ENCODE data around the gene SELENOM. TPM values are rescaled to one million over a fixed set of nuclear protein-coding genes. Genes with fewer than 3 reads are reported as not detected.
"Not testable (repeated sequence)": the region's sequence is repeated elsewhere in the genome, so short reads cannot be mapped to it uniquely, and the experiment has no call there.

Gene SELENOM
- total RNA-seq, 1 donor from 2014 or later: 46.6 TPM

DNA sequence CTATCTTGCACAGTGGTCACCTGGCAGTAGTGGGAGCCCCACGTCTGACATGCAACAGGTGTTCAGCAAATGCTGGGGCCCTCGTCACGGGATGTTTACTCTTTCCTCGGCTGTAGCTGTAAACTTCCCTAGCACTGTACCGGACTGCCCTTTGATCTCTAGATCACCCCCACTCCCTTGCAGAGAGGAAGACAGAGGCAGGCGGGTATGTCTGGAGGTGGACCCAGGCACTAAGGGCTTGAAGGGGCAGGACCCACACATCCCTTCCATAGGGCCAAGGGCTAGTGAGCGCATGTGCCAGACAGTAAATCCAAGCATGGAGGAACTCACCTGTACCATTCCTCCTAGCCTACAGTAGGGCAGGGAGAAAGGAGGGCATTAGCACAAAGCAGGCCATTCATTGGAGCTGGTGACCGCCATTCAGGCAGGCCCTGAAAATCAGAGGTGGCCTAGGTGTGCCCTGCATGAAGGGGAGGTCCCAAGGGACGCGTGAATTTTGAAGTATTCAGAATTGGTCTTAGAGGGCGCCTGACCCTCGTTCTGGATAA, 28.2 kb downstream of the SELENOM start:
- DNase-seq (ENCODE audit: low read depth, low spot score): no peak

DNA sequence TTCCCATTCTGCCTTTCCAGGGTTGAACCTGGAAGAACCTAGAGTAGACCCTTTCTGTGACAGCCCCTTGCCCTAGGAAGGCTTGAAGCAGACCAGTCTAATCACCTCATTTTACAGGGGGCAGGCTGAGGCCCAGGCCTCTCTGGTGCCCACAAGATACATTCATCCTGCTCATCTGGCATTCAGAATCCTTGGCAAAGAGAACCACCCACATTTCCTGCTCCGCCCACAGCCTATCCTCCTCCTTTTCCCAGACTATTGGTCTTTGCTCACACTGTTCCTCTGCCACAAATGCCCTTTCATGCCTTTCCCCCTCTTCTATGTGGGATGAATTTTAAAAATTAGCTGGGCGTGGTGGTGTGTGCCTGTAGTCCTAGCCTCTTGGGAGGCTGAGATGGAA, 29.0 kb downstream of the SELENOM start:
- not testable (repeated sequence) for DNase-seq (ENCODE audit: low read depth, low spot score)

DNA sequence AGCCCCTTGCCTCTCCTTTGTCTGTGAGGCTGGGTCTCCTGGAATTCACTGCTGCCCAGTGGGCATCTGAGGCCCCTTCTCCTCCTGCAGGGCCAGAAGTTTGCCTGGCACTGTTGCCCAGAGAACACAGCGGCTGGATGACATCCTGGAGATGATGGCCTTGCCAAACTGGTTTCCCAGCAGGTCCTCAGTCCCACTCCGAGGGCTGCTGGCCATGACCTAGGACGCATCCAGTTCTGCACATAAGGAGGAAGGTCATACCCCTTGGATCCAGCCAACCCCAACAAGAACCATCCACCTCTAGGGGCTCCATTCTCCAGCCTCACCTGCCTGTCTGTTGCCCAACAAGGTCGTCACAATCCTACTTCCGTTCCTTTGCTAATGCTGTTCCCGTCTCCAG, 29.7 kb downstream of the SELENOM start:
- DNase-seq (ENCODE audit: low read depth, low spot score): no peak

DNA sequence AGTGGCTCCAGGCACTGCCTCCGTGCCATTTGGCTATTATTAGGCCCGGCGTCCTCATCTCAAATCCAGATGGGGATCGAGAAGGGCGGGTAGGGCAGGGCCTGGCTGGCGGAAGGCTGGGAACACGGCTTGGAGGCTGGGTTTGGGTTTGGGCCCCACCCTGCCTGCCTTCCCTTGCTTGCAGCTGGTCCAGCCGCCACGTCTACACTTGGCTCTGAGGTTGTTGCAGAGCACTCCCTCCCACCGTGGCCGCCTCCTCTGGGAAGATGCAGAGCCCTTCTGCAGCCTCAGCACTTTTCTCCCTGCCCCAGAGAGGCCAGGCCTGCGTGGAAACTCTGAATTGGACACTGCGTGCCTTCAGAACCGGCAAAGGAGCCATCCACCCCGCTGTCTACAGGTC, 31.4 kb downstream of the SELENOM start:
- no peak for DNase-seq (ENCODE audit: low read depth, low spot score)

DNA sequence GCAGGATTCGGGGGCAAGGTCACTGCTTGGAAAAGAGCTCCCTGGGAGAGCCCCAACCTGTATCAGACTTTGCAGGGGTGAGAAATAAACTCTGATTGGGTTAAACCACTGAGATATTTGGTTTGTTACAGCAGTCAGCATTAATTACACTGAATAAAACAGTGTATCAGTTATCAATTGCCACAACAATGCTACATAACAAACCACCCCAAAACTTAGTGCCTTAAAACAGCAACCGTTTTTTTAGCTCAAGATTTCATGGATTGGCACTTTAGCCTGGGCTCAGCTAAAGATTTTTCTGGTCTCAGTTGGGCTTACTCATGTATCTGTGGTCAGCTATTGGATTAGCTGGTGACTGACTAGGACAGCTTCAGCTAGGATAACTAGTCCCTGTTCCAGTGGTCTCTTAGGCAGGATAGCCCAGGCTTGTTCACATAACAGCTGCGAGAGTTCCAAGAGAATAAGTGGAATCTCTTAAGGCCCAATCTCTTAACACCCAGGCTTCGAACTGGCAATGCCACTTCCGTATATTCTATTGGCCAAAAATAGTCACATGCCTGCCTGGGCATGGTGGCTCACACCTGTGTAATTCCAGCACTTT, 33.7 kb downstream of the SELENOM start:
- DNase-seq (ENCODE audit: low read depth, low spot score): not testable (repeated sequence)

DNA sequence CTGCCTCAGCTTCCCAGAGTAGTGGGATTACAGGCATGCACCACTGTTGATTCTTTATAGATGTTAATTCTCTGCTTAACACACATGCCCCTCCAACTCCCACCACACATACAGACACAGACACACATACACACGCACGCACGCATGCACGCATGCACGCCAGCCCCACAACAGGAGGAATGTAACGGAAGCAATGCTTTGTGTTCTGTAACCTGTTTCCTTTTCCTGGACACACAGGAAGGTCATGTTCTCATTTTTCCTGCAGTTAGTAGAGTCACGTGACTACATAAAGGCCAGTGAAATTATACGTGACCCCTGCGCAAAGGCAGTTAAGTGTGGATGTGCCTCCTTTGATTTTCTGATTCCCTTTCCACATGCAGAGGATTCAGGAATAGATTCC, 34.2 kb downstream of the SELENOM start:
- not testable (repeated sequence) for DNase-seq (ENCODE audit: low read depth, low spot score)

DNA sequence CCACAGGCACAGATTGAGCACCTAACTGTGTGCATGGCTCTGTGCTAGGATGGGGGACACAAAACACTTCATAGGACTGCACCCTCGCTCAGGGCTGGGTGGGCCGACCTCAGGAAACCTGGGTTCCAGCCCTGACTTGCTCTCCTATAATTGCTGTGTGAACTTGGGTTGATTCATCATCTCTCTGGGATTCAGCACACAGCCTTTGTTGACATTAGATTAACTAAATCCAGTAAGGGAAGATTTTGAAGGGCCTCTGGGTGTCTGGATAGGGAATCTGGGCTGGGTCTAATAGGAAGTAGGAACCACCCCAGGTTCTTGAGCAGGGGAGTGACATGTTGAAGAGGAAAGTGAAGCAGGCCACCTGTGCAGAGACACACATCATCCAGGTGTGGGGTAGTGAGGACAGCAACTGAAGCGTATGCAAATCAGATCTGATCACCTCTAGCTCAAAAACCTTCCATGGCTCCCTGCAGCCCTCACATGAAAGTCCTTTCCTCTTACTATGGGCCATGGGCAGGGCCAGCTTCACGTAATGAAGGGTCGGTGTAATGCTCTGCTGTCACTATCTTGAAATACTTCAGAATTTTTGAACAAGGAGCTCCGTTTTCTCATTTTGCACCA, 37.6 kb downstream of the SELENOM start:
- DNase-seq (ENCODE audit: low read depth, low spot score): not testable (repeated sequence)

DNA sequence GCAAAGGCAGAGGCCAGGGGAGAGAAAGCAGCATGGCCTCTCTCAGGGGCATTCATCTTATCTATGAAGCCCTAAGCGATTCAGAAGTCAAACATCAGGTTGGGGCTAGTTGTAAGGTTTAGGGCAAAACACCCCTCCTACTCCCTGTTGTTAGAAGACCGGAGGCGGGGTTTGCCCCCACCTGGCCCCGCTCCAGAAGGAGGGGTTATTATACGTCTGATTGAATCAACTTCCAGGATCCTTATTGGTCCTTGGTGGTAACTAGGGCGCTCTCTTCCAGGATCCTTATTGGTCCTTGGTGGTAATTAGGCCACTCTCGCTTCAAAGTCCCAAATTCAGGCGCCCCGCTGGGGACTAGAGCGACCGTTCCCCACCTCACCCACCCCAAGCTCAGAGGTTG, 38.4 kb downstream of the SELENOM start:
- DNase-seq (ENCODE audit: low read depth, low spot score): no peak

DNA sequence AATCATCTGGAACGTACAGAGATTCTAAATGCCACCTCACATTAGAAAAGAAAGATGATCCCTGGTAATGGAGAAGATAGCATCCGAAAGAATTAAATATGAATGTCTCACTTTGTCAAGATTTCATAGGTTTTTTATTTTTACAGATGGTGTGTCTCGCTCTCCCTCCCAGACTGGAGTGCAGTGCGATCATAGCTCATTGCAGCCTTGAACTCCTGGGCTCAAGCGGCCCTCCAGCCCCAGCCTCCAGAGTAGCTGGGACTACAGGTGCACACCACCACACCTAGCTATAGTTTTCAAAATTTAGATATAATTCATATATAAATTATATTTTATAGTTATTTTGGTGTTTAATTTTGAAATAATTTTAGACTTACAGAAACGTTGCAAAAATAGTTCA, 43.0 kb downstream of the SELENOM start:
- no peak for DNase-seq (ENCODE audit: low read depth, low spot score)

DNA sequence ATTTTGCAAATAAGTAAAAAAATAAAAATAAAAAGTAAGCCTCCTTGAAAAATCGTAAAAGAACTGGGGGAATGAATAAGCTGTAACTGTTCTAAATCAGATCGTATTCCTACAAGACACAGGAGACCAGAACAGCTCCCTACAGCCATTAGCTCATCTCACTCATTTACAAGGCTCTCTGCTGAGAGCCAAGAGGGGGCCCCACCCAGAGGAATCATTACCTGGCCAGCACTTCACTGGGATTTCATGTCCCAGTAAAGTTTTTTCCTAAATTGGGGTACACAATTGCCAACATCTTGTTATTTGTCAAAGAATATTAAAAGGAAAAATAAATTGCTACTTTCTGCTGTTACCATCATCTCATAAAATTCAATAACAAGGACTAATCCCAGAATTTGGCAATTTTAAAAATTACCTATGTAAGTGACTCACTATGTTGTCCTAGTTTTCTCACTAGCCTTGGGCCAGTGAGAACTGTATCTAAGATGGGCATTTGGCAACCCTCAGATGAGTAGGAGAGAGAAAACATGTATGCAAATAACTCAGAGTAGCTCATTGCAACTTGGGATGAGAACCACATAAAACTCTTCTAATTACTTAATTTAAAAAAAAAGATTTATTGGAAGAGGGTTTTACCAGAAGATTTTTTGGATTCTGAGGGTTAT, 44.7 kb downstream of the SELENOM start:
- DNase-seq (ENCODE audit: low read depth, low spot score): no peak

DNA sequence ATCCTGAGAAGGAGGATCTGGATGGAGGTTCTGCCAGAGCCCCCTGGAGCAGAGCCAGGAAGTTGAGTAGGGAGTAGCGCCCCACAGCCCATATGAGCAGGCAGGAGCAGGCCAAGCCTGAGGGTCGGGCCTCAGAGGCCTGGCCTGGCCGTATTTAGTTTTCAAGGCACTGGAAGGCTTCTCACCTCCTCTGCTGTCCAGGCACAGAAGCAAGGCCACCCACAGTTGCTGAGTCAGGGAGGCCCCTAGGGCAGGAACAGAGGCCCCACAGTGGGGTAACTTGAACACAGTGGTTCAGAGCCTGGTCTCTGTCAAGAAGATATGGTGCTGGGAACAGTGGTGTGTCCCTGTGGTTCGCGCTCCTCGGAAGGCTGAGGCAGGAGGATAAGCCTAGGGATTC, 47.7 kb downstream of the SELENOM start:
- not testable (repeated sequence) for DNase-seq (ENCODE audit: low read depth, low spot score)

DNA sequence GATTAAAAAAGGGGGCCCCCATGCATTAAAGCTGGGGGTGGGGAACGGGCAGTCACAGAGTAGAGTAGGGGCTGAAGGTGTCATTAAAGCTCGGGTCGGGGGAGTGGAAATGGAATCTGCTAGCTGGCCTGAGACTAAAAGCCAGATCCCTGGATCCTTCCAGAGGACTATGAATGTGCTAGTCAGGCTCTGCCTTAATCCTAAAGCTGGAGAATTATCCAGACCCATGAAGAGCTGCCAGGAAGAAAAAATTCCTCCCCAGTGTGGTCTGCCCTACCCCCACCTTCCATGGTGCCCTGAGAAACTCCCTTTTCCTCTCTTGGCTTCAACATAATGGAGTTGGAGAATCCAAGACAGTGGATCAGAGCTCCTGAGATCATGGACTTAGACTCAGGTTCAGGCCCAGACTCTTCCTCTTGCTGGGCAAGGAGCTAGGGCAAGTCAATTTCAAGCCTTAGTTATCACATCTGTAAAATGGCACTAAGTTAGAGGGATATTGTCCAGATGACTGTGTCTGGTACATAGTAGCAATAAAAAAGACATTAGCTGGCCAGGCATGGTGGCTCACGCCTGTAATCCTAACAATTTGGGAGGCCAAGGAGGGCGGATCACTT, 50.3 kb downstream of the SELENOM start:
- no peak for DNase-seq (ENCODE audit: low read depth, low spot score)

DNA sequence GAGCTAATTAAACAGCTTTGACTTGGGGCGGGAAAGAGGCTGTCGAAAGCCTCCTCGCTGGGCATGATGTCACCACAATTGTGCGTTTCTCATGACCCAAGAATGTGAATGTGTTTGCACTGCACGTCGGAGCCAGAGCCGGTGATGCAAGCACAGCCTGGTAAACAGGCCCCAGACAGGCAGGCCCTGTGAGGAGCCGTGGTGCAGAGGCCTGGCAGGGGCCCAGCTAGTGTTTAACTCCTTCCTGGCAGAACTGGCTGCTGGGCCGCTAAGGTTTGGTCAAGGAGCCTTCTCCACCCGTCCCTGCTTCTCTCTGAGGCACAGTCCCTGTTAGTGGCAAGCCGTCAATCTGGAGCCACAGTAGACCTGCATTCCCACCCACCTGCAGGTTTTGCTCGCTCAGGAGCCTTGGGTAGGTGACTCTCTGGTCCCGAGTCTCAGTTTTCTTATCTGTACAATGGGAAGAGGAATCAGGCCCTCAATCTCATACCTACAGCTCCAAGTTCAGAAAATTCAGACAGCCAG, 51.7 kb downstream of the SELENOM start:
- DNase-seq (ENCODE audit: low read depth, low spot score): peak; percentile 53

DNA sequence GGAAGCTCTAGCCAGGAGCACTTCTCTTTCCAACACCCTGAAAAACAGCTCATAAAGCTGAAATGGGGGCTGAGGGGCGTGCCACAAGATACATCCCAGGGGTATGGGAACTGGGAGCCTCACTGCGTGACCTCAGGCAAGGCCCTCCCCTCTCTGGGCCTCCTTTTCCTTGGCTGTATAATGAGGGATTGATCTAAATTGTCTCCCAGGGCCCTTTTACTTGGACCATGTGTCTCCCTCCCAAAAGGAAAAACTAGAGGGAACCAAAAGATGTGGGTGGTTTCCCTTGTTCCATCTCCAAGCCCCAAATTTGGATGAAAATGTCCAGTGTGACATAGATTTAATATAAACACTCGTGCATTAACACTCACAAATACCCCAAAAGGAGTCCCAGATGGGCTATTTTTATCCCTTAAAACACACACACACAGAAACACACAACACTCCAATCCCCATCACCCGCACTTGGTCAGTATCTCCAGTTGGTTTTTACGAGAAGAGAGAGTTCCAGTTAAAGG, 52.2 kb downstream of the SELENOM start:
- DNase-seq (ENCODE audit: low read depth, low spot score): no peak

Other genes with a start within 250 kb of the SELENOM start
- gene MORC2, start 138.8 kb downstream of the SELENOM start, total RNA-seq: 13.8 and 21.6 TPM in 2 replicates
- gene TUG1, start 138.3 kb downstream of the SELENOM start, total RNA-seq: 32.1 and 41.0 TPM in 2 replicates
- gene SMTN, start 26.2 kb downstream of the SELENOM start, total RNA-seq: 93.6 and 118 TPM in 2 replicates
- 0.20 and 0.25 TPM in 2 replicates for gene INPP5J, start 15.4 kb upstream of the SELENOM start, total RNA-seq
- gene PLA2G3, start 32.9 kb upstream of the SELENOM start, total RNA-seq: 0.07 and 0.26 TPM in 2 replicates
- gene RNF185, start 52.6 kb upstream of the SELENOM start, total RNA-seq: 23.5 and 28.4 TPM in 2 replicates
- gene LIMK2, start 104.7 kb upstream of the SELENOM start, total RNA-seq: 72.7 and 83.3 TPM in 2 replicates
- 13.6 and 16.4 TPM in 2 replicates for gene PIK3IP1, start 184.9 kb upstream of the SELENOM start, total RNA-seq
- gene PATZ1, start 238.8 kb upstream of the SELENOM start, total RNA-seq: 16.4 and 16.7 TPM in 2 replicates

Measured in pulmonary artery endothelial cell (primary cell).